ENCODE data around the gene CACHD1. TPM values are rescaled to one million over a fixed set of nuclear protein-coding genes. Genes with fewer than 3 reads are reported as not detected.
A peak's percentile ranks its signal among the peaks of the same experiment; 100 is the strongest.

CACHD1 gene
- polyA plus RNA-seq, 1 of the 3 experiments (the other 2 are of a cell fraction) = 2.2 TPM

GRCh38 chr1:64616039-64616438, 146.1 kb downstream of the CACHD1 start:
- H3K36me3 ChIP-seq (replicated peaks in 1 of 2; ENCODE audit: control insufficient read depth in 1 of 2, insufficient read depth in 2 of 2, low read length in 1 of 2) = no peaks in the 10 kb centered on the region
- peaks cover 0 to 2% of the 10 kb centered on the region in 2 experiments; a peak in 2 of 4 replicates for H3K4me1 ChIP-seq (ENCODE audit: control insufficient read depth in 1 of 2, insufficient read depth in 2 of 2, low read depth in 1 of 2, low read length in 1 of 2)
- TF ChIP-seq MAX (IDR thresholded peaks at IDR 0.05; ENCODE audit: low read depth) = no peak
- DNase-seq = no peak
- H3K79me2 ChIP-seq (ENCODE audit: insufficient read depth) = no peaks in the 10 kb centered on the region; the same call in 1 of the 2 replicates
- H3K9me3 ChIP-seq = no peaks in the 10 kb centered on the region
- H3K9ac ChIP-seq = no peak overlapping the region
- H2AFZ ChIP-seq (ENCODE audit: low read depth) = no peak overlapping the region
- ChIA-PET CTCF (no interaction called here), POLR2A (no interaction called here)
- no peak overlapping the region for H3K4me2 ChIP-seq
- no peak overlapping the region; a peak in 1 of 4 replicates for H3K27ac ChIP-seq (ENCODE audit: low read depth in 2 of 2, low read length in 1 of 2)
- H4K20me1 ChIP-seq (ENCODE audit: insufficient read depth) = no peaks in the 10 kb centered on the region
- no peak overlapping the region for H3K4me3 ChIP-seq (ENCODE audit: low read depth in 2 of 2, low read length in 1 of 2)
- no peaks in the 10 kb centered on the region for H3F3A ChIP-seq (replicated peaks; ENCODE audit: insufficient read depth)
- H3K9me2 ChIP-seq = no peaks in the 10 kb centered on the region
- 61% methylated on average over 2 of the region's 2 CpGs for whole genome bisulfite sequencing (ENCODE audit: low lambda C conversion rate)
- no peaks in the 10 kb centered on the region for H3K27me3 ChIP-seq (ENCODE audit: insufficient read depth)

- 5% methylated on average over 4 of the region's 4 CpGs for WGBS (ENCODE audit: low lambda C conversion rate)
- H3K27ac ChIP-seq (ENCODE audit: low read depth in 2 of 2, low read length in 1 of 2) = peak overlapping the region; percentile 19 to 96; a peak in 3 of 4 replicates
- H3F3A ChIP-seq (replicated peaks; ENCODE audit: insufficient read depth) = peaks cover 5% of the 10 kb centered on the region
- H3K4me2 ChIP-seq = no peak overlapping the region
- H3K9ac ChIP-seq = no peak overlapping the region
- no peaks in the 10 kb centered on the region; the same call in 1 of the 2 replicates for H3K79me2 ChIP-seq (ENCODE audit: insufficient read depth)
- ChIA-PET POLR2A (no interaction called here), CTCF (interaction anchor here (0.6 to 1.5 kb wide), 4 partner anchors 11 to 144 kb away, joined by 3 to 5 read pairs (median 4); no protein-coding TSS in a partner anchor)
- peaks cover 5% of the 10 kb centered on the region; the same call in 1 of the 2 replicates for H4K20me1 ChIP-seq (ENCODE audit: insufficient read depth)
- peaks cover 12 to 27% of the 10 kb centered on the region in 2 experiments; a peak in 3 of 4 replicates for H3K4me1 ChIP-seq (ENCODE audit: control insufficient read depth in 1 of 2, insufficient read depth in 2 of 2, low read depth in 1 of 2, low read length in 1 of 2)
- peak; percentile 32 for DNase-seq
- TF ChIP-seq IRF3 (IDR thresholded peaks at IDR 0.05; ENCODE audit: low read depth, low read length) (no peak), PBX3 (IDR thresholded peaks at IDR 0.05) (peak; percentile 56), RXRA (IDR thresholded peaks at IDR 0.05; ENCODE audit: borderline replicate concordance, low read depth) (0 out of 2 replicates have a peak, but pooled peaks have one; percentile 36), TEAD4 (IDR thresholded peaks at IDR 0.05; ENCODE audit: borderline replicate concordance, insufficient read depth) (peak; percentile 44; the same call in 1 of the 2 replicates), RAD21 (IDR thresholded peaks at IDR 0.05; ENCODE audit: low read length) (no peak), NFIC (IDR thresholded peaks at IDR 0.05; ENCODE audit: borderline replicate concordance) (peak; percentile 86), RCOR1 (IDR thresholded peaks at IDR 0.05; ENCODE audit: low read length) (peak; percentile 65; the same call in 1 of the 2 replicates), FOSL2 (IDR thresholded peaks at IDR 0.05; ENCODE audit: borderline replicate concordance, low read depth) (peak; percentile 35; the same call in 1 of the 2 replicates), CTCF (IDR thresholded peaks at IDR 0.05) (no peak), USF2 (IDR thresholded peaks at IDR 0.05; ENCODE audit: borderline replicate concordance, low read depth, low read length) (no peak), MAX (IDR thresholded peaks at IDR 0.05; ENCODE audit: low read depth) (0 out of 2 replicates have a peak, but pooled peaks have one; percentile 35), SMC3 (IDR thresholded peaks at IDR 0.05; ENCODE audit: low read depth, low read length) (no peak), EP300 (IDR thresholded peaks at IDR 0.05; ENCODE audit: borderline replicate concordance in 1 of 2, low read depth in 1 of 2, low read length in 1 of 2) (peak; percentile 18 to 55; a peak in 1 of 4 replicates), MXI1 (IDR thresholded peaks at IDR 0.05; ENCODE audit: low read depth, low read length) (peak; percentile 12; the same call in 1 of the 2 replicates), FOXM1 (IDR thresholded peaks at IDR 0.05; ENCODE audit: low read depth) (no peak), TCF12 (IDR thresholded peaks at IDR 0.05) (peak; percentile 68), JUND (IDR thresholded peaks at IDR 0.05) (peak; percentile 62)
- H3K27me3 ChIP-seq (ENCODE audit: insufficient read depth) = no peaks in the 10 kb centered on the region
- H3K9me2 ChIP-seq = no peaks in the 10 kb centered on the region
- H3K4me3 ChIP-seq (ENCODE audit: low read depth in 2 of 2, low read length in 1 of 2) = no peak overlapping the region
- H3K36me3 ChIP-seq (replicated peaks in 1 of 2; ENCODE audit: control insufficient read depth in 1 of 2, insufficient read depth in 2 of 2, low read length in 1 of 2) = peaks cover 0 to 2% of the 10 kb centered on the region in 2 experiments
- H3K9me3 ChIP-seq = no peaks in the 10 kb centered on the region
- H2AFZ ChIP-seq (ENCODE audit: low read depth) = no peak overlapping the region
Observed at GRCh38 chr1:64623750-64624191, 153.8 kb downstream of the CACHD1 start.
